ENCODE results near the gene PLXNA4.

Gene PLXNA4

DNA sequence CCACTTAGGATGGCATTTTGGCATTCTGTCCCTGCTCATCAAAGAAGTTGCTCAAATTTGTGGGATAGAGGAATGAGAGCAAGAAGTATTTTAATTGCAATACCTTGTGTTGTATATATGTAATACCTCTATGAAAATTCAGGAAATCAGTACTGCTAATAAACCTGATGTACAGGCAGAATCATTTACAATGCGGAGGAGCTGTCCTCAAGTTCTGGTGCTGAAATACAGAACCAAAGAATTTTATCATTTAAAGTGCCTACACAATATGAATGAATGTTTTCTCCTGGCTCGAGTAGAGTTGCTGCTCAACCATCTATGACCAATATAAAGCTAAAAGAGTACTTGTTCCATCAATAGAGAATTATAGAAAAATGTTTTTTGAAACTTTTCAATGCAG lies 305.8 kb downstream of the PLXNA4 start:
- DNase-seq (ENCODE audit: low read depth in 2 of 2), result no peak

GRCh38 chr7:132269718-132270117 lies 306.6 kb downstream of the PLXNA4 start:
- no peak for DNase-seq (ENCODE audit: low read depth in 2 of 2)

DNA sequence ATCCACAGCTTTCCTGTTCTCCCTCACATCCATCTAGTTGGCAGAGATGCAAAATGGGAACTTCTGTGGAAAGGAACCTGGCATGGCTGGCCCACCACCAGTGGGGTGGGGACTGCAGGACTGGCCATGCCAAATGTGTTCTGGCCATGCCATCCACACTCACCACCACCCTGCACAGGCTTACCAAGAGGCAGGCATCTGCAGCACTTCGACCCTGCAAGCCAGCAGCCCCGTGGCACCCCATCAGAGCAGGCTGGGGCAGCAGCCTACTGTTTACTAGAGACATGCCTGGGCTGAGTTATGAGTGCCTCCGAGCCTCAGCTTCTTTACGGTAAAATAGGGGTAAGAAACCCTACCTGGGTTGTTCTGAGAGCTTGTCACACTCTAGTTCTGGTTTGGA lies 313.1 kb downstream of the PLXNA4 start:
- no peak for DNase-seq (ENCODE audit: low read depth in 2 of 2)

GRCh38 chr7:132262160-132262470 lies 314.2 kb downstream of the PLXNA4 start:
- no peak for DNase-seq (ENCODE audit: low read depth in 2 of 2)

GRCh38 chr7:132261327-132262159 lies 314.7 kb downstream of the PLXNA4 start:
- no peak for DNase-seq (ENCODE audit: low read depth in 2 of 2)

- no peak for DNase-seq (ENCODE audit: low read depth in 2 of 2)
These were observed 318.0 kb downstream of the PLXNA4 start for GRCh38 chr7:132258231-132258630.

DNA sequence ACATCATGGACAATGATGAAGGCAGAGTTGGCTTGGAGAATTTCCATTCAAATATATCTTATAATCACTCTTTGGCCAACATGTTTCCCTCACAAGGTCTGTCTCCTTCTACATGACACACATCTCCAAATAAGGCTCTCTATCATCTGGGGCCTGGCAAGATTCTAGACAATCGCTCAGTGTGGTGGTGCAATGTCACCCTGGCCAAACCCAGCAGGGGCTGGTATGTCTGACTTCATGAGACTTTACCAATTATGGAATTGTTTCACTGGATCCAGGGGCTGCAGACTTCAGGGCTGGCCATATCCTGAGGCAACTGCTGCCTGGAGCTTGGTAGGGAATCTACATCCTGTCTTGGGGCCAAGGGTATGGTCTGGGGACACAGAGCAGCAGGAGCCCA lies 319.0 kb downstream of the PLXNA4 start:
- no peak for DNase-seq (ENCODE audit: low read depth in 2 of 2)

GRCh38 chr7:132256721-132257212 lies 319.5 kb downstream of the PLXNA4 start:
- DNase-seq (ENCODE audit: low read depth in 2 of 2), result no peak

DNA sequence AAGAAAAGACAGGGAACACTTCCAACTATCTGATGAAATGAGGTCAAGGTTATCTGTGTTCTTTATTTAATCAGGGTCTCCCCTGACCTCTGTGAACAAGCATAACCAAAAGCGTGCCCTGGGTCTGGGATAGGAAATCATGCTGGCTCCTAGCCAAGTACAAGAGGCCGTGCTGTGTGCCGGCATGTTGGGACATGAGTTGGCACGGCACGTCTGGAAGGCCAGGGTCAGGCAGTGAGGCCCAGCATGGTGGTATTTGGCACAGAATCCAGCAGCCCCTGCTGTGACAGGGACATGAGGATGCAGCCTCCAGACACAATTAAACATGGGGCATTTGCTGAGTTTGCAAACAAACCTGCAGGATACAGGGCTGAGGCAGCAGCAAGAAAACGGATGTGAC lies 320.4 kb downstream of the PLXNA4 start:
- no peak for DNase-seq (ENCODE audit: low read depth in 2 of 2)

DNA sequence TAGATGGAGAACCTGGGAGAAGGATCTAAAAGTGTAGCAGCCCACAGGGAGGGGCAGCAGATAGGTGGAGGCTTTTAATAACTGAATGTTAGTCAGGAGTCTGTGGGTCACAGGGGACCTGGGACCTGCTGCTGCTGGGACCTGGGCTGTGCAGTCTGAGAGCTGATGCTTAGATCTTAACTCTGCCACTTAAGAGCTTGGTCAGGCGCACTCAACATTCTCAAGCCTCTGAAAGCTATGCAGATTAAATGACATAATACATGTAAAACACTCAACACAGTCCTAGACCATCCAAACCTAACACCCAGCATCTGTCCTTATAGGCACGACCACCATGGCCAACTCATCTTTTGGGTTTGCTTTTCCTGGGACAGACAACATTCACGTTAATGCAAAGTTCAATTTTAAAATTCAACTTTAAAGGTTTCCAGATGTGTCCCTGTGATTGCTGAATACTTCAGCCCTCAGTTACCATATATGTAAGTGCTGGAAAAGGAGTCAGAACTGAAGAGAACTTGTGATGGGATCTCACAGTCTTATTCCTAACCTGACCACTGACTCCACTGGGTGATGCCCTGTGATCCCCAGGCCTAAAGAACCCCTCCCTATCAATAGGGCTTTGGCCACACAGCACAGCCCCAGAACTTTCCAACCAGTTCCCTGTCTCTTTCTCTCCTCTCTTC lies 321.0 kb downstream of the PLXNA4 start:
- DNase-seq (ENCODE audit: low read depth in 2 of 2), result no peak

DNA sequence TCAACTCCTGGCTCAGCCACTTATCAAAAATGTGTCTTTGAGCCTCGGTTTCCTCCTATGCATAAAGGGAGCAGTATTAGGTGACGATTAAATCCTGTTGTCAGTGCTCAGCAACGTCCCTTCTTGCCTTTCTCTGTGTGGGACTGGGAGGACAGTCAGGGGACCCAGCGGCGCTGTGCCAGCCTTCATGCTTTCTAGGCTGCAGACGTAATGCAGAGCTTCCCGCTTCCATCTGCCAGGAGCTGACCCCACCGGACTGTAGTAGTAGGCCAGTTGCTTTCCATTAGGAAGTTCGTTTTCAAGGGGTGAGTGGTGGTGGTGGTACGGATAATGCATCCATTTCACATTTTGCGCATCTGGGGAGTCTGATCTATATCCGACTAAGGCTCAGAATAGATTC lies 321.8 kb downstream of the PLXNA4 start:
- DNase-seq (ENCODE audit: low read depth in 2 of 2), result no peak

- DNase-seq (ENCODE audit: low read depth in 2 of 2), result no peak
These were observed 323.5 kb downstream of the PLXNA4 start for GRCh38 chr7:132252793-132253100.

- DNase-seq (ENCODE audit: low read depth in 2 of 2), result no peak
These were observed 325.0 kb downstream of the PLXNA4 start for GRCh38 chr7:132251327-132251659.

DNA sequence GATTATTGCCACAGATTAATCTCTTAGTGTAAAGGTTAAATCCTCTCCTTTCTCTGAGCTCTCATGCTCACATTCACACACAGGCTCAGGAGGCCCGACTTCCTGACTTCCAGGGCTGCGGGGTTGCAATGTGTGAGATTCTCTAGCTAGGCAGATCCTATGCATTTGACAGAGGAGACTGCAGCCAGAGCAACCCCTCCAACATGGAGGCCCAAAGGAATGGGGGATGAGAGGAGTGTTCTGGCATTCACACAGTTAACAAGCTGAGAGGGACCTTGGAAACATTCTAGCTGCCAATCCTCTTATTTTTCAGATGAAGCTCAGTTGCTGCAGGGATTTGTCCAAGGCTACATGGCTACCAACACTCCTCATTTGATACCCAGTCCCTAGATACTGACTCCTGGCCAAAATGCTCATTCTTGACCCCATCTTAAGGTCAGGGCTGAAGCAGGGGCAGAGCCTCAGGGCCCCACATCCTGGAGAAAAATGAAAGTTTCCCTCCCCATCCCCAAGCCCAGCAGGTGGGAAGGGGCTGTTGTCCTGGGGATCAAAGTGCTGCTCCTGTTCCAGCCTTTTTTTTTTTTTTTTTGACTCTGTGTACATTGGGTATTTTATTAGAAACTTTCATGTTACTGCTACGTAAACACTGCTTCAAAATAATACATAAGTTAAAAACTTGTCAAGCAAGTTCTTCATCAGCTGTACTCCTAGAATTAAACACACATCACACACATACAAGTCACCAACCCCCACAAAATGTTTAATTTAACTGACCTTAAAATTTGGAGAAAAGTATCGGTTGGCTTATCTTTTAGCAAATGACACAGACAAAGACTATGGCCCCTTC lies 325.6 kb downstream of the PLXNA4 start:
- DNase-seq (ENCODE audit: low read depth in 2 of 2), result no peak

- DNase-seq (ENCODE audit: low read depth in 2 of 2), result no peak
These were observed 326.9 kb downstream of the PLXNA4 start for GRCh38 chr7:132249256-132249971.

- no peak for DNase-seq (ENCODE audit: low read depth in 2 of 2)
These were observed 327.4 kb downstream of the PLXNA4 start for GRCh38 chr7:132248841-132249240.

GRCh38 chr7:132247995-132248618 lies 328.2 kb downstream of the PLXNA4 start:
- DNase-seq (ENCODE audit: low read depth in 2 of 2), result no peak

DNA sequence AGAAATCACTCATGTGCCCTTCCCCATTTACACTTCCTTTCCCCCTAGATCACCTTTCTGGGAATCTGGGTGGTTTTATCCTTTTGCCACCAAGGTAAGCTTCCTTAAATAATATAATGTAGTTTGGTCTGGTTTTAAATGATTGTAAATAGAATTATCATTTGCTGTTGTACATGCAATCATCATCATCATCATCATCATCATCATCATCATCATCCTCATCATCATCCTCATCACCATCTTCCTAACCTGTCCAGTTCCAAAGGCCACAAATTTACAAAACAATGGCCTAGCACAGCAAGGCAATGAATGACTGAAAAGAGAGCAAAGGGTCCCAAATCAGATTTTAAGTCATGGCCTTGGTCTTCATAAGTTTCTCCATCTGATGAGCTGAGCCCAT lies 329.7 kb downstream of the PLXNA4 start:
- no peak for DNase-seq (ENCODE audit: low read depth in 2 of 2)

DNA sequence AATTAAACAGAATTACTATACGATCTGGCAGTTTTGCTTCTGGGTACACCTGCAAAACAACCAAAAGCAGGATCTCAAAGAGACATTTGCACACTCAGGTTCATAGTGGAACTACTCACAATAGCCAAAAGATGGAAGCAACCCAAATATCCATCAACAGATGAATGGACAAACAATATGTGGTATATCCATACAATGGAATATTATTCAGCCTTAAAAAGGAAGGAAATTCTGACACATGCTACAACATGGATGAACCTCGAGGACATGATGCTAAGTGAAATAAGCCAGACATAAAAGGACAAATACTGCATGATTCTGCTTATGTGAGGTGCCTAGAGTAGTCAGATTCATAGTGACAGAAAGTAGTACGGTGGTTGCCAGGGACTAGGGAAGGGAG lies 330.7 kb downstream of the PLXNA4 start:
- DNase-seq (ENCODE audit: low read depth in 2 of 2), result no peak

- no peak for DNase-seq (ENCODE audit: low read depth in 2 of 2)
These were observed 331.3 kb downstream of the PLXNA4 start for GRCh38 chr7:132244903-132245480.

GRCh38 chr7:132243463-132243862 lies 332.8 kb downstream of the PLXNA4 start:
- no peak for DNase-seq (ENCODE audit: low read depth in 2 of 2)

All from stimulated activated CD4-positive, alpha-beta T cell treated with anti-CD3 and anti-CD28 coated beads, Interleukin-12 subunit alpha, Interleukin-12 subunit beta, amount 100 ng/mL, for 24 hours (primary cell).